GM19023 (cell line): ENCODE data around the gene SARS1.
A peak's percentile ranks its signal among the peaks of the same experiment; 100 is the strongest.

Experiments
- ATAC-seq: cut with Tn5 transposase; IDR thresholded peaks from one replicate; pipeline ENCODE4 v1.9.1; 2021; ENCODE audit warnings: mild to moderate bottlenecking, moderate library complexity; ENCODE audit not compliant: unreplicated experiment

SARS1 gene

DNA sequence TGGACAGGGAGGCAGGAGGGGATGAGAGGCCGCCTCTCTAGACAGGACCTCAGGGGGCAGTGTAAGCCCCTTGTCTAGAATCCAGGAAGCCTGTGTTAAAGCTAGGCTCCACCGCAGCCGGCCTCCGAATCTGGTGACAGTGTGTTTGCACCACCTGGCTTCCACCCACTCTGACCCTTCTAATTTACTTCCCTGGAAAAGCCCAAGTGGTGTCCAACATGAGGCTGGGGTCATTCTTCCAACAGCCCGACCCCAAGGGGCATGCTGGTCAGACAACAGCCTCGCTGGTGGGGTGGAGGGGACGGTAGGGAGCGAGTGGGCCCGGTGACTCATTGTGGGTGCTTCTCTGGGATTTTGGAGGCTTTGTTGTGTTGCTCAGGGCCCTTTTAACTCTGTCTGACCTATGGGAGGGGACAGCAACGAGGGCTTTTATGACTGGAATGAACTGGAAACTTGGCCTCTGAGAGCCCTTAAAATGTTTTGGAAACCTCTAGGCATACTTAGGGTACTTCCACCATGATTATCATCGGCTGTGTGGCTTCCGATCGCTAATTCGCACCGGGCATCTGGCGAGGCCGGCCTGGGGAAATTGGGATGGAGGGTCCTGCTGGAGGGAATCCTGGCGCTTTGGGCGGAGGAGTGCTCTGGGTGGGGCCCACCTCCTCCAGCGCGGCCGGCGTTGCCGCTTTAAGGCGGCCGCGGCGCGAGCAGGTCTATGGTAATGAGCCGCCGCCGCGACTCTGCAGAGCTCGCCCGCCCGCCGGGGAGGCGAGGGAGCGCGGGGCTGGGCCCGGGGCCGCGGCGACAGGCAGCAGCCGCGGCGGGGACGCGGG is 35.3 kb downstream of the SARS1 start, which contains the start of gene CELSR2:
Gene CELSR2 (plus strand): TSS at position 743 of the 833 bp plus-strand sequence. CDS start 541 bp downstream, outside the sequence.
- peak; percentile 69 for ATAC-seq

DNA sequence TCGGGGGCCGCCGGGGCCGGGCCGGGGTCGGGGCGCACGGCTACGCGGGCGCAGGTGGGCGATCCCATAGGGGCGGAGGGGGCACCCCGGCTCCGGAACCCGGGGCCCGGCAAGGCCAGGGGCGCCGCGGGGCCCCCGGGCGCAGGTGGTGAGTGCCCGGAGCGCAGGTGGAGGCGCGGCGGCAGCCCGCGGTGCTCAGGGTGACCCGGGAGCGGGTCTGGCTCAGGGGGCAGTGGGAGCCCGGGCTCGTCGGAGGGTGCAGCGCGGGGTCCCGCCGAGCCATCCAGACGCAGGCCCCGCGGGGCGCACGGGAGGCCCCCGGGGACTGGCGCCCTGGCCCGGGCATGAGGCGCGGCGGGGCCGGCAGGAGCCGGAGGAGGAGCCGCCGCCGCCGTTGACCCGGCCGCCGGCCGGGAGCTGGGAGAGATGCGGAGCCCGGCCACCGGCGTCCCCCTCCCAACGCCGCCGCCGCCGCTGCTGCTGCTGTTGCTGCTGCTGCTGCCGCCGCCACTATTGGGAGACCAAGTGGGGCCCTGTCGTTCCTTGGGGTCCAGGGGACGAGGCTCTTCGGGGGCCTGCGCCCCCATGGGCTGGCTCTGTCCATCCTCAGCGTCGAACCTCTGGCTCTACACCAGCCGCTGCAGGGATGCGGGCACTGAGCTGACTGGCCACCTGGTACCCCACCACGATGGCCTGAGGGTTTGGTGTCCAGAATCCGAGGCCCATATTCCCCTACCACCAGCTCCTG is 36.1 kb downstream of the SARS1 start:
- peak; percentile 32 for ATAC-seq

DNA sequence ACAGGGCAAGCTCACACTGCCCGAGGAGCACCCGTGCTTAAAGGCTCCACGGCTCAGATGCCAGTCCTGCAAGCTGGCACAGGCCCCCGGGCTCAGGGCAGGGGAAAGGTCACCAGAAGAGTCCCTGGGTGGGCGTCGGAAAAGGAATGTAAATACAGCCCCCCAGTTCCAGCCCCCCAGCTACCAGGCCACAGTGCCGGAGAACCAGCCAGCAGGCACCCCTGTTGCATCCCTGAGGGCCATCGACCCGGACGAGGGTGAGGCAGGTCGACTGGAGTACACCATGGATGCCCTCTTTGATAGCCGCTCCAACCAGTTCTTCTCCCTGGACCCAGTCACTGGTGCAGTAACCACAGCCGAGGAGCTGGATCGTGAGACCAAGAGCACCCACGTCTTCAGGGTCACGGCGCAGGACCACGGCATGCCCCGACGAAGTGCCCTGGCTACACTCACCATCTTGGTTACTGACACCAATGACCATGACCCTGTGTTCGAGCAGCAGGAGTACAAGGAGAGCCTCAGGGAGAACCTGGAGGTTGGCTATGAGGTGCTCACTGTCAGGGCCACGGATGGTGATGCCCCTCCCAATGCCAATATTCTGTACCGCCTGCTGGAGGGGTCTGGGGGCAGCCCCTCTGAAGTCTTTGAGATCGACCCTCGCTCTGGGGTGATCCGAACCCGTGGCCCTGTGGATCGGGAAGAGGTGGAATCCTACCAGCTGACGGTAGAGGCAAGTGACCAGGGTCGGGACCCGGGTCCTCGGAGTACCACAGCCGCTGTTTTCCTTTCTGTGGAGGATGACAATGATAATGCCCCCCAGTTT is 36.9 kb downstream of the SARS1 start:
- ATAC-seq: no peak

DNA sequence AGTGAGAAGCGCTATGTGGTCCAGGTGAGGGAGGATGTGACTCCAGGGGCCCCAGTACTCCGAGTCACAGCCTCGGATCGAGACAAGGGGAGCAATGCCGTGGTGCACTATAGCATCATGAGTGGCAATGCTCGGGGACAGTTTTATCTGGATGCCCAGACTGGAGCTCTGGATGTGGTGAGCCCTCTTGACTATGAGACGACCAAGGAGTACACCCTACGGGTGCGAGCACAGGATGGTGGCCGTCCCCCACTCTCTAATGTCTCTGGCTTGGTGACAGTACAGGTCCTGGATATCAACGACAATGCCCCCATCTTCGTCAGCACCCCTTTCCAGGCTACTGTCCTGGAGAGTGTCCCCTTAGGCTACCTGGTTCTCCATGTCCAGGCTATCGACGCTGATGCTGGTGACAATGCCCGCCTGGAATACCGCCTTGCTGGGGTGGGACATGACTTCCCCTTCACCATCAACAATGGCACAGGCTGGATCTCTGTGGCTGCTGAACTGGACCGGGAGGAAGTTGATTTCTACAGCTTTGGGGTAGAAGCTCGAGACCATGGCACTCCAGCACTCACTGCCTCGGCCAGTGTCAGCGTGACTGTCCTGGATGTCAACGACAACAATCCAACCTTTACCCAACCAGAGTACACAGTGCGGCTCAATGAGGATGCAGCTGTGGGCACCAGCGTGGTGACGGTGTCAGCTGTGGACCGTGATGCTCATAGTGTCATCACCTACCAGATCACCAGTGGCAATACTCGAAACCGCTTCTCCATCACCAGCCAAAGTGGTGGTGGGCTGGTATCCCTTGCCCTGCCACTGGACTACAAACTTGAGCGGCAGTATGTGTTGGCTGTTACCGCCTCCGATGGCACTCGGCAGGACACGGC is 37.8 kb downstream of the SARS1 start:
- ATAC-seq: no peak

DNA sequence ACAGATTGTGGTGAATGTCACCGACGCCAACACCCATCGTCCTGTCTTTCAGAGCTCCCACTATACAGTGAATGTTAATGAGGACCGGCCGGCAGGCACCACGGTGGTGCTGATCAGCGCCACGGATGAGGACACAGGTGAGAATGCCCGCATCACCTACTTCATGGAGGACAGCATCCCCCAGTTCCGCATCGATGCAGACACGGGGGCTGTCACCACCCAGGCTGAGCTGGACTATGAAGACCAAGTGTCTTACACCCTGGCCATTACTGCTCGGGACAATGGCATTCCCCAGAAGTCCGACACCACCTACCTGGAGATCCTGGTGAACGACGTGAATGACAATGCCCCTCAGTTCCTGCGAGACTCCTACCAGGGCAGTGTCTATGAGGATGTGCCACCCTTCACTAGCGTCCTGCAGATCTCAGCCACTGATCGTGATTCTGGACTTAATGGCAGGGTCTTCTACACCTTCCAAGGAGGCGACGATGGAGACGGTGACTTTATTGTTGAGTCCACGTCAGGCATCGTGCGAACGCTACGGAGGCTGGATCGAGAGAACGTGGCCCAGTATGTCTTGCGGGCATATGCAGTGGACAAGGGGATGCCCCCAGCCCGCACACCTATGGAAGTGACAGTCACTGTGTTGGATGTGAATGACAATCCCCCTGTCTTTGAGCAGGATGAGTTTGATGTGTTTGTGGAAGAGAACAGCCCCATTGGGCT is 38.6 kb downstream of the SARS1 start:
- ATAC-seq: no peak

DNA sequence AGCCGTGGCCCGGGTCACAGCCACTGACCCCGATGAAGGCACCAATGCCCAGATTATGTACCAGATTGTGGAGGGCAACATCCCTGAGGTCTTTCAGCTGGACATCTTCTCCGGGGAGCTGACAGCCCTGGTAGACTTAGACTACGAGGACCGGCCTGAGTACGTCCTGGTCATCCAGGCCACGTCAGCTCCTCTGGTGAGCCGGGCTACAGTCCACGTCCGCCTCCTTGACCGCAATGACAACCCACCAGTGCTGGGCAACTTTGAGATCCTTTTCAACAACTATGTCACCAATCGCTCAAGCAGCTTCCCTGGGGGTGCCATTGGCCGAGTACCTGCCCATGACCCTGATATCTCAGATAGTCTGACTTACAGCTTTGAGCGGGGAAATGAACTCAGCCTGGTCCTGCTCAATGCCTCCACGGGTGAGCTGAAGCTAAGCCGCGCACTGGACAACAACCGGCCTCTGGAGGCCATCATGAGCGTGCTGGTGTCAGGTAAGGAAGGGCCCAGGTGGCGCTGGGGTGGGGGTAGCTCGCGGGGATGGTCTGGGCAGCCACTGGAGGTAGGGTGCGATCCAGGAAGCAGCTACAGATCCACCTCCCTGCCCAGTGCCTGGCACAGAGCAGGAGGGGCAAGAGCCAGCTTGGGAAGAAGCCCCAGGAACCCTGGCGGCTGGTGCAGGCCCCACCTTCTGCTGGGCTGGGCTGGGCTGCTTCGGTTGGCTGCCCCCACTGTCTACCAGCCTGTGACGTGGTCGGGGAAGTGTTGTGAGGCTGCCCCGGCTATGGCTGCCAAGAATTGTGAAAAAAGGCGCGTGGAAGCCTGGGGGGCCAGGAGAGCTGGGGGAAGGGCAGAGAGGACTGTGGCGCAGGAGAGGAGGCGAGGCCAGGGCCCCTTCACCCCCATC is 39.4 kb downstream of the SARS1 start:
- no peak for ATAC-seq

DNA sequence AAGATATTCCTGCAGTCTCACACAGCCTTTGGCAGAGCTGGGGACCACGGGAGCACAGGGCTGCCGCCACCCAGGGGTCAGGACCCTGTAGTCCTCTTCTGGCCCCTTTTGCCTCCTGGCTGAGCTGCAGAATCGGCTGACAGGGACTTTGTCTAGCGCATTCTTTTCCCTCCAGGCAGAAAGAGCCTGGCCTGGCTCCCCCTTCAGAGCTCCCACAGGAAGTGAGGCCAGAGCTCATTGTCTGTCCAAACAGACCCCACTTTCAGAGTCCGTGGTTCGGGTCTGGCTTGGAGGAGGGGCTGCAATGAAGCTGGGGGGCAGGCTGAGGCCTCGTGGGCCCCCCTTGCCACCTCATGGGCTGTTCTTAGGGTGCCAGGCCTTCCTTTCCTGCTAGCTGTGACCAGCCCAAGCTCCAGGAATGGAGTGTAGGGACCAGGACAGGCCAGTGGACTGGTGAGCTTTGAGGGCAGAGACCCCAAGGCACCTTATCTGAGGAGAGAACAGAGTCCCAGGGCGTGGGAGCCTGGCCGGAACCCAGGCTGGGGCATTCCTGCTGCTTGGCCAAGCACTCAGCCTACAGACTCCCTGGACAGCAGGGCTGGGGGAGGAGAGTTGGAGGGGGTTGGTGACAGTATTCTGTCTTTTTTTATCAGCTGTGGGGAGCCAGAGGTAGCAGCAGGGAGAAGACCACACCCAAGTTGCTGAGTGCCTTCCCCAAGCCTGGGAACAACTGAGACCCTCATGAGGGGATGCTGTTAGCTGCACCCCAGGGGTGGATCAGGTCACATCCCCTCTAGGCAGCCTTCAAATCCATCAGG is 40.3 kb downstream of the SARS1 start:
- no peak for ATAC-seq

DNA sequence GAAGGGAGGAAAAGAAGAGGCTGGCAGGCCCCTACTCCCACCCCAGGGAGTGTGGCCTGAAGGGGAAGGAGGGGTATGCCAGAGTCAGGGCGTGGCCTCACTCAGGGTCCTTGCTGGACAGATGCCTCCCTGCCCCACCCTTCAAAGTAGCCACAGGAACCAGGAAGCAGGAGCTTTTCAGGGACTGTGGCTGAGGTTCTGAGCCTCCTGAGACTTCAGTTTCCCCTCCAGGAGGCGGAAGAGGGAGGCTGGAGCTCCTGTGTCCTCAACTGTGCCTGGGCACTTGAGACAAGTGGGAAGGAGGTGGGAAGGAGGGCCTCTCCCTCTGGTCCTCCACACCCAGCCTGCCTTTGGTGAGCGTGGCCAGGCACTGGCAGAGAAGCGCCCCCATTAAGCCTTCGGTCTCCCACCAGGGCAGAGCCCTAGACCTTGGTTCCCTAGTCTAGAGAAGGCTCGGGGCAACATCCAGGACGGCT is 40.9 kb downstream of the SARS1 start:
- no peak for ATAC-seq

DNA sequence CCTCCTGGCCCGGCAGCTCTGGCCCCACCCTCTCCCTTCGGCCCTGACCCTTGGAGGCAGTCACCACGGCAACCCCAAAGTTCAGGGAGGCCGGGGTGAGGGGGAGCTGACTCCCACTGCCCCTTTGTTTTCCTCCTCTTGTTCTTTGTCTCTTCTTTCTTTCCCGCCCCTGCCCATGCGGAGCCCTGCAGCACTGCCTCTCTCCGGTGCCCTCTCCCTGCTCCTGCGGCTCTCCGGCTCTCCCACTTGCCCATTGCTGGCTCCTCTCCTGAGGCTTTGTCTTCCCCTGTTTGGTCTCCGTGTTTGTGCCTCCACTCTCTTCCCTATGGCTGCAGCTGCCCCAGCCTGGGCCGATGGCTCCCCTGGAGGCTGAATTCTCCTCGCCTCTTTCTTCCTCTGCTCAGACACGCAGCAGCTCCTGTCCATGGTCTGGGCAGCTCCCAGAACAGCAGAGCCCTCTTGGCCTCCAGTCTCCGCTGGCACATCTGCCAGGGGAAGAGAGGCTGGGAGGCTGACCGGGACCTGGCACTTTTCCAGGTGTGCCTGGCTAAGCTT is 41.5 kb downstream of the SARS1 start:
- no peak for ATAC-seq

DNA sequence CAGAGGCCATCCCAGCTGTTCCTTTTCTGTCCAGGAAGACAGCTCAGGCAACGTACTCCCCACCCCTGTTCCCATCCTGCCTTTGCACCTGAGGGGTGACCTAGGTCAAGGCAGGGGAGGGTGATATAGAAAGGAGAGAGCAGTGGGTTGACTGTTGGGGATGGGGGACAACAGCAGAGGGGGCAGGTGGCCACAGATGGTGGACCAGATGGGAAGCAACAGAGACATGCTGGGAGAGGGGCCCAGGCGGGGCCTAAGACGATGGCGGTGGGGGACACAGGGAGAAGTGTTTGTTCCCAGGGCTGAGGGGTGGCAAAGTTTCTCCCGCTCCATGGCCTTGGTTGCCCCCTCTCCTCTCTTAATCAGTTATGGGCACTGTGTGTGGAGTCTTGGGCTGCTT is 42.0 kb downstream of the SARS1 start:
- ATAC-seq: no peak

DNA sequence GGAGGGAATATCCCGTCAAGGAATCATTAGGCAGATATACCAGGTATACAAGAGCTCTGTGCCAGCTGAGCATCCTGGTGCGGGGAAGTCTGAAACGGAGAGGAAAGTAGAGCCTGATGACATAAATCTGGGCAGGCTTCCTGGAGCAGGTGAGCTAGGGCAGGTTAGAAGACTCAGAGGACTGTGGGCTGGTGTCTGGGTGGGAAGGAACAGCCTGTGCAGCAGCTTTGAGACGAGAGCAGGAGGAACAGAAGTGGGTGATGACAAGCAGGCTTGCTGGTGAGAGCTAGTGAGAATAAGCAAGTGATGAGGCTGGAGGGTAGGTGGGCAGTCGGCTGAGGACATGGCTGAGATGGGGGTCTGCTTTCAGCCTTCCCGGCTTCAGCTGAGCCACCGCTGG is 42.4 kb downstream of the SARS1 start:
- no peak for ATAC-seq

DNA sequence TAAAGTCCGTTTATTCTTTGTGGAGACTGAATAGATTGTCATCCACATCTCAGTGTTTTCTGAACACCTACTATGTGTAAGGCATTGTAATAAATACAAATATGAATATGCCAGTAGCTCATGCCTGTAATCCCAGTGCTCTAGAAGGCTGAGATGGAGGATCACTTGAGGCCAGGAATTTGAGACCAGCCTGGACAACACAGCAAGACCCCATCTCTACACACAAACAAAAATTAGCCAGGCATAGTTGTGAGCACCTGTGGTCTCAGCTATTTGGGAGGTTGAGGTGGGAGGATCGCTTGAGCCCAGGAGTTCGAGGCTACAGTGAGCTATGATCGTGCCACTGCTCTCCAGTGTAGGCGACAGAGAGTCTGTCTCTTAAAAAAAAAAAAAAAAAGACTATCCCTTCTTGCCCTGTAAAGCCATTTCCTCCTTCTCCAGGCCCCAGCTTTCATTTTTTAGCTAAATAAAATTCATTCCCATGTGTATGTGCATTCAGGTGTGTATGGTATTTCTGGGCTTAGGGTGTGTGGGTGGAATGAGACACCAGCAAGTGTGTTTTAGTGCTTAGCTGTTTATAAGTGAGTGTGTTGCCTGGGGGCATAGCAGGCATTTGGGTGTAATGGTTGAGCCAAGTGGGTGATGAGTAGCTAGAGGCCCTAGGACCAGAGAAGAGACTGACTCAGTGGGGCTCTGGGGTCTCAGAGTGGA is 43.4 kb downstream of the SARS1 start:
- ATAC-seq: no peak

DNA sequence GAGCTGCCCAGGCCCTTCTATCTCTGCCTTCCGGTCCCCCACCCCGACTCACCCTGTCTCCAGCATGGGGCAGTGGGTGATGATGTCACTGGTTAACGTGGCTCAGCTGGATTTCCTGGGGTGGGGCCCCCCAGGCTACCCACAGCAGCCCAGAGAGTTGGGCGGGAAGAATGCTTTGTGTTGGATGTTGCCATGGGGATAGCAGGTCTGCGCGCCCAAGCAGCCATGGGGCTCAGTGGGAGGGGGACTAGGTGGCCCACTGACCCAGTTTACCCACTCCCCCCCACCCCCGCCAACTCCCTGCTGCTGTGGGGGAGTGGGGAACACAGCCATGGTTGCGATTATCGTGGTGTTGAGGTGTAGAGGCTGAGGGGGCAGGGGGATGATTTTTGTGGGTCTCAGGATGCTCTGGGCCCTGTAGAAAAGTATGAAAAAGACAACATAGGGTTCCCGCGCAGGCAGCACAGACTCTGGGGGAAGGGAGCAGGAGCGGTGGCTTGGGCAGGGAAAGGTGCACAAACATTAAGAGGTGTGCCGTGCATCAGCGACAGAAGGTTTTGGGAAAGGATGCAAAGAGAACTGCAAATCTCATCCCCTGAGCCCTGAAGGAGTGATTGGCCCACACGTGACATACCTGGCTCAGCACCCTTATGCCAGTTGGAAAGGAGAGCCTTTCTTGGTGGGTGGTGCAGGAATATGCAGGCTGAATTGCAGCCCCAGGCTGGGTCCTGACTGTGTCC is 44.1 kb downstream of the SARS1 start:
- no peak for ATAC-seq

DNA sequence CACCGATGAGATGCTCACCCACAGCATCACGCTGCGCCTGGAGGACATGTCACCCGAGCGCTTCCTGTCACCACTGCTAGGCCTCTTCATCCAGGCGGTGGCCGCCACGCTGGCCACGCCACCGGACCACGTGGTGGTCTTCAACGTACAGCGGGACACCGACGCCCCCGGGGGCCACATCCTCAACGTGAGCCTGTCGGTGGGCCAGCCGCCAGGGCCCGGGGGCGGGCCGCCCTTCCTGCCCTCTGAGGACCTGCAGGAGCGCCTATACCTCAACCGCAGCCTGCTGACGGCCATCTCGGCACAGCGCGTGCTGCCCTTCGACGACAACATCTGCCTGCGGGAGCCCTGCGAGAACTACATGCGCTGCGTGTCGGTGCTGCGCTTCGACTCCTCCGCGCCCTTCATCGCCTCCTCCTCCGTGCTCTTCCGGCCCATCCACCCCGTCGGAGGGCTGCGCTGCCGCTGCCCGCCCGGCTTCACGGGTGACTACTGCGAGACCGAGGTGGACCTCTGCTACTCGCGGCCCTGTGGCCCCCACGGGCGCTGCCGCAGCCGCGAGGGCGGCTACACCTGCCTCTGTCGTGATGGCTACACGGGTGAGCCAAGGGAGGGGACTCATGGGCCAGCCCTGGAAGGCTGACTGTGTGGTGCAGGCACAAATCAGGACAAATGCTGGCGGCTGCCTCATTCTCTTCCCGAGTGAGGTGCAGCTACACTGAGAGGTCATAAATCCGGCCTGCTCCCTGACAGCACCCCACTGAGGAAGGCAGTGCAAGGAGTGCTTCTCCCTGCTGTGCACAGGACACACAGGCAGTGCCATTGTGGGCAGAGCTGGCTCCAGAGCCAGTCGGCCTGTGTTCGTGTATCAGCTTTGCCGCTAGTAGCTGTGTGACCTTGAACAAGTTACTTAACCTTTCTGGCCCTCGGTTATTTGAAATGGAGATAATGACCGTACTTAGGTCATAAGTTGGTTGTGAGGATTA is 45.1 kb downstream of the SARS1 start:
- ATAC-seq: no peak
